Cardiac muscle cell (in vitro differentiated cells and primary cell): ENCODE results near the gene DNASE1L1. TPM values are rescaled to one million over a fixed set of nuclear protein-coding genes. Genes with fewer than 3 reads are reported as not detected.
"Not testable (repeated sequence)": the region's sequence is repeated elsewhere in the genome, so short reads cannot be mapped to it uniquely, and the experiment has no call there.

ENCODE experiments used
- DNase-seq, 2 donors: peaks; one replicate each; pipeline versions ENCODE4 v3.0.0 to v3.0.0-alpha.2; 2010 to 2017; ENCODE audit warnings: low read depth in 1 of 2, low spot score in 1 of 2
- H3K27ac ChIP-seq: fragments of 200-600 bp; sonication (generic); 2 replicates; pipeline ENCODE4 v1.5.1; 2016
- H3K27me3 ChIP-seq: fragments of 200-600 bp; sonication (generic); 2 replicates; pipeline ENCODE4 v1.6.0; 2016; ENCODE audit warnings: control low read depth
- H3K36me3 ChIP-seq: fragments of 200-600 bp; sonication (generic); 2 replicates; pipeline ENCODE4 v1.5.1; 2016; ENCODE audit warnings: control low read depth
- H3K4me1 ChIP-seq: fragments of 200-600 bp; sonication (generic); 2 replicates; pipeline ENCODE4 v1.8.1; 2017; ENCODE audit warnings: low read depth, mild to moderate bottlenecking, mixed run types
- H3K4me3 ChIP-seq: fragments of 200-600 bp; sonication (generic); 2 replicates; pipeline ENCODE4 v1.5.1; 2016; ENCODE audit warnings: mild to moderate bottlenecking
- H3K9me3 ChIP-seq: fragments of 200-600 bp; sonication (generic); 2 replicates; pipeline ENCODE4 v1.5.1; 2017; ENCODE audit warnings: low read depth, mild to moderate bottlenecking, control low read depth
- polyA plus RNA-seq: library from polyadenylated mRNA; unstranded; fragments of >200 nt; fragmentation: Nextera tagmentation; extraction: Ambion mirVana; gene quantifications from 2 replicates; pipeline ENCODE4 v1.2.1, GENCODE V29; 2016
- total RNA-seq: library from RNA; depleted of rRNA; stranded (reverse); fragments of >200 nt; gene quantifications from 2 replicates; pipeline ENCODE4 v1.2.3, GENCODE V29; 2016
- TF ChIP-seq, protein P1 (sequence below): IDR thresholded peaks from 2 replicates; pipeline ENCODE4 v1.5.1; 2012; ENCODE audit warnings: low read depth, mild to moderate bottlenecking, low read length

DNASE1L1 gene
- total and polyA plus RNA-seq, 2 experiments from 2014 or later: 24.8 to 34.3 TPM

DNA sequence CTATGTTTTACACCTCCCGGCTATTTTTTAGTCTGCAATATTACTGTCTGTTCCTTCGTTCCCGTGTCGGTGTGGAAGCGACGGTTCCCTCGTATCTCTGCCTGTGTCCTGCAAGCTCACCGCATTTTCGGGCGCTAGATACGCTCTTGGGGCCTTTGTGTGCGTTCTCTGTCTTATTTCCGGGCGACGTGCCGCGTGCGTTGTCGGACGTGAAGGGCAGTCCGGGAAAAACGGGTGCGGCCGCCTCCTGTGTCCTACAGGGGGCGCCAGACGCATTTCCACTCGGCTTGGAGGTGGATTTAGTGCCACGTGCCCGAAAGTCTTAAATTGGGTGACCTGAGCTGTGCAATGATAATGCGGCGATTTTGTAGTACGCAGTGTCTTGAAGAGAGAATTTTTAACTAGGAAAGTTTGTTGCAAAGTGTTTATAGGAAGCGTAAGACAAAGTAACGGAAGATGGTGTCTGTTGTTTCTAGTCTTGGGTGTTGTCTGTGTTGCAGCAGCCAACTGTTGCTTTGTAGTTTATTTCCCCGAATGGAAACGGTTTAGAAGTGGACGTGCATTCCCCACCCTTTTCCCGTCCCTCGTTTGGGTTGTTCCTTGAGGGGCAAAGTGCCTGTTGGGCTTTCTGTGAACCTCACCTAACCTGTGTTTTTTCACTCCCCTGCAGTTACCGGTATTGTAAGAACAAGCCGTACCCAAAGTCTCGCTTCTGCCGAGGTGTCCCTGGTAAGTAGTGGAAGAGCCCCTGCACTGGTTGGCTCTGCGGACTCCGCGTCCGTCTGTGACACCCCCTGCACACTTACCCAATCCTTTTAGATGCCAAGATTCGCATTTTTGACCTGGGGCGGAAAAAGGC, 10.2 kb downstream of the DNASE1L1 start:
- H3K36me3 ChIP-seq: peaks cover 12% of the 10 kb centered on the region
- H3K4me3 ChIP-seq: peak overlapping the region; percentile 86
- H3K27me3 ChIP-seq: no peaks in the 10 kb centered on the region
- no peaks in the 10 kb centered on the region for H3K9me3 ChIP-seq
- DNase-seq: peak; percentile 74 to 87
- H3K27ac ChIP-seq: peak overlapping the region; percentile 99
- TF ChIP-seq, protein P1, sequence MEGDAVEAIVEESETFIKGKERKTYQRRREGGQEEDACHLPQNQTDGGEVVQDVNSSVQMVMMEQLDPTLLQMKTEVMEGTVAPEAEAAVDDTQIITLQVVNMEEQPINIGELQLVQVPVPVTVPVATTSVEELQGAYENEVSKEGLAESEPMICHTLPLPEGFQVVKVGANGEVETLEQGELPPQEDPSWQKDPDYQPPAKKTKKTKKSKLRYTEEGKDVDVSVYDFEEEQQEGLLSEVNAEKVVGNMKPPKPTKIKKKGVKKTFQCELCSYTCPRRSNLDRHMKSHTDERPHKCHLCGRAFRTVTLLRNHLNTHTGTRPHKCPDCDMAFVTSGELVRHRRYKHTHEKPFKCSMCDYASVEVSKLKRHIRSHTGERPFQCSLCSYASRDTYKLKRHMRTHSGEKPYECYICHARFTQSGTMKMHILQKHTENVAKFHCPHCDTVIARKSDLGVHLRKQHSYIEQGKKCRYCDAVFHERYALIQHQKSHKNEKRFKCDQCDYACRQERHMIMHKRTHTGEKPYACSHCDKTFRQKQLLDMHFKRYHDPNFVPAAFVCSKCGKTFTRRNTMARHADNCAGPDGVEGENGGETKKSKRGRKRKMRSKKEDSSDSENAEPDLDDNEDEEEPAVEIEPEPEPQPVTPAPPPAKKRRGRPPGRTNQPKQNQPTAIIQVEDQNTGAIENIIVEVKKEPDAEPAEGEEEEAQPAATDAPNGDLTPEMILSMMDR: peak; percentile 69
- H3K4me1 ChIP-seq: peaks cover 4% of the 10 kb centered on the region

GRCh38 chrX:154397888-154398667, 11.0 kb downstream of the DNASE1L1 start, which contains the start of gene RPL10:
Gene RPL10 (plus strand): TSS chrX:154398377. CDS start chrX:154398520, 143 bp downstream.
- peak; percentile 93 to 97 for DNase-seq
- H3K27me3 ChIP-seq: no peaks in the 10 kb centered on the region
- H3K27ac ChIP-seq: peak within 1 kb of the TSS; percentile 99
- peak within 1 kb of the TSS; percentile 86 for H3K4me3 ChIP-seq
- peaks cover 12% of the 10 kb centered on the region for H3K36me3 ChIP-seq
- TF ChIP-seq, protein P1: no peak
- peaks cover 4% of the 10 kb centered on the region for H3K4me1 ChIP-seq
- no peaks in the 10 kb centered on the region for H3K9me3 ChIP-seq

- H3K36me3 ChIP-seq: peaks cover 12% of the 10 kb centered on the region
- H3K9me3 ChIP-seq: no peaks in the 10 kb centered on the region
- H3K27ac ChIP-seq: peak overlapping the region; percentile 99
- no peaks in the 10 kb centered on the region for H3K27me3 ChIP-seq
- peak overlapping the region; percentile 39 for H3K4me3 ChIP-seq
- H3K4me1 ChIP-seq: peaks cover 4% of the 10 kb centered on the region
- TF ChIP-seq, protein P1: no peak
- DNase-seq: peak; percentile 52 to 70
These were observed 11.8 kb downstream of the DNASE1L1 start for GRCh38 chrX:154396973-154397887.

DNA sequence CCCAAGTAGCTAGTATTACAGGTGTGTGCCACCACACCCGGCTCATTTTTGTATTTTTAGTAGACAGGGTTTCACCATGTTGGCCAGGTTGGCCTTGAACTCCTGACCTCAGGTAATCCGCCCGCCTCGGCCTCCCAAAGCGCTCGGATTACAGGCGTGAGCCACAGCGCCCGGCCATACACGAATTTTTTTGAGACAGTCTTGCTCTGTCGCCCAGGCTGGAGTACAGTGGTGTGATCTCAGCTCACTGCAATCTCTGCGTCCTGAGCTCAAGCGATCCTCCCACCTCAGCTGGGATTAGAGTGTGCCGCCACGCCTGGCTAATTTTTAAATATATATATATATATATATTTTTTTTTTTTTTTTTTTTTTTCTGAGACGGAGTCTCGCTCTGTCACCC, 12.7 kb downstream of the DNASE1L1 start:
- not testable (repeated sequence) for DNase-seq, H3K27ac ChIP-seq, H3K9me3 ChIP-seq, H3K4me1 ChIP-seq, H3K27me3 ChIP-seq, H3K4me3 ChIP-seq
- H3K36me3 ChIP-seq: peaks cover 12% of the 10 kb centered on the region

GRCh38 chrX:154389812-154390747, 19.0 kb downstream of the DNASE1L1 start:
- H3K27ac ChIP-seq, H3K9me3 ChIP-seq, H3K4me3 ChIP-seq, DNase-seq, H3K36me3 ChIP-seq, H3K27me3 ChIP-seq, H3K4me1 ChIP-seq: not testable (repeated sequence)

DNA sequence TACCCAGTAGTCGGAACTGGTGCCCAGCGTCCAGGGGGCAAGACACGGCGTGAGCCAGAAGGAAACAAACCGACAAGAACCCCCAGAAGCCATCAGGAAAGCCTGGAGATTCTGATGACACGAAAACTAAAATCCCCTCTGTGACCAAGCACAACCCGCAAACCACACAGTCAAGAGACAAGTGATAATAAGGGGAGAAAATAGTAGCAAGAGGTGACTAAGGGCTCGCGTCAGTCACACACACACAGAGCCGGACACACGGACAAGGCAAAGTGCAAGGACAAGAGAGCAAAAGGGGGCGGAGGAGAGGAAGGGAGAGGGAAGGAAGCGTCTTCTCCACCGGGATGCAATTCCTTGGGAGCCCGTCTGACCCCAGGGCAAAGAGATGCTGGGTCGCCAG, 20.4 kb downstream of the DNASE1L1 start:
- H3K9me3 ChIP-seq, DNase-seq, H3K4me3 ChIP-seq, H3K27me3 ChIP-seq, H3K27ac ChIP-seq, H3K4me1 ChIP-seq, H3K36me3 ChIP-seq: not testable (repeated sequence)

GRCh38 chrX:154388094-154388493, 21.0 kb downstream of the DNASE1L1 start:
- H3K9me3 ChIP-seq, DNase-seq, H3K27me3 ChIP-seq: not testable (repeated sequence)

More at GRCh38 chrX:154388094-154388493, 21.0 kb downstream of the DNASE1L1 start:
- not testable (repeated sequence) for H3K27ac ChIP-seq, H3K4me3 ChIP-seq, H3K4me1 ChIP-seq, H3K36me3 ChIP-seq
